SK-N-SH (cell line): Measurements from ENCODE around the gene NCAPH2. TPM values are rescaled to one million over a fixed set of nuclear protein-coding genes. Genes with fewer than 3 reads are reported as not detected.

Source experiments
- CTCF ChIA-PET: fragments of 300-600, 350-600 bp; formaldehyde crosslinking; extraction: SDS; loops from one replicate; lab custom pipeline; 2021; lab: Yijun Ruan, JAX
- POLR2A ChIA-PET: fragments of 350-600 bp; sonication (Branson Sonifier 250); formaldehyde crosslinking; extraction: SDS; loops from one replicate; lab custom pipeline; 2020; ENCODE audit warnings: antibody characterized with exemption, inconsistent platforms; lab: Yijun Ruan, JAX
- DNase-seq: peaks from one replicate; pipeline ENCODE4 v3.0.0; 2012
- H2AFZ ChIP-seq: fragments of 200-600 bp; sonication (generic); 2 replicates; pipeline ENCODE4 v1.8.1; 2016; ENCODE audit warnings: antibody characterized with exemption, mild to moderate bottlenecking, low read depth
- H3F3A ChIP-seq: fragments of 200-600 bp; sonication (generic); replicated peaks from 2 replicates; pipeline ENCODE3; 2016; ENCODE audit warnings: antibody characterized with exemption, mild to moderate bottlenecking; ENCODE audit not compliant: insufficient read depth
- H3K27ac ChIP-seq, 2 experiments: fragments of 200-500 bp in 1 of 2; fragments of 200-600 bp in 1 of 2; sonication (Bioruptor generic) in 1 of 2; sonication (generic), shearing (Covaris generic) in 1 of 2; 2 replicates each; pipeline versions ENCODE4 v1.5.1 to v1.6.1; 2014 to 2016; ENCODE audit warnings: low read depth in 2 of 2, inconsistent platforms in 1 of 2, low read length in 1 of 2, mild to moderate bottlenecking in 1 of 2, mixed read lengths in 1 of 2
- H3K27me3 ChIP-seq: fragments of 200-600 bp; sonication (generic), shearing (Covaris generic); 2 replicates; pipeline ENCODE4 v1.6.1; 2016; ENCODE audit warnings: mixed run types; ENCODE audit not compliant: insufficient read depth
- H3K36me3 ChIP-seq, 2 experiments: fragments of 200-500 bp in 1 of 2; fragments of 200-600 bp in 1 of 2; sonication (Bioruptor generic) in 1 of 2; sonication (generic) in 1 of 2; replicated peaks in 1 of 2; 2 replicates each; pipeline versions ENCODE3 to v1.5.1; 2014 to 2016; ENCODE audit warnings: low read length in 1 of 2, mild to moderate bottlenecking in 1 of 2; ENCODE audit not compliant: insufficient read depth in 2 of 2, control insufficient read depth in 1 of 2
- H3K4me1 ChIP-seq, 2 experiments: fragments of 200-500 bp in 1 of 2; fragments of 200-600 bp in 1 of 2; sonication (Bioruptor generic) in 1 of 2; sonication (generic), shearing (Covaris generic) in 1 of 2; 2 replicates each; pipeline versions ENCODE4 v1.5.1 to v1.6.1; 2014 to 2016; ENCODE audit warnings: low read depth in 1 of 2, low read length in 1 of 2, mixed run types in 1 of 2; ENCODE audit not compliant: insufficient read depth in 2 of 2, control insufficient read depth in 1 of 2
- H3K4me2 ChIP-seq: fragments of 200-600 bp; sonication (generic), shearing (Covaris generic); 2 replicates; pipeline ENCODE4 v1.6.1; 2017; ENCODE audit warnings: mixed run types
- H3K4me3 ChIP-seq, 2 experiments: fragments of 200-500 bp in 1 of 2; fragments of 200-600 bp in 1 of 2; sonication (Bioruptor generic) in 1 of 2; sonication (generic), shearing (Covaris generic) in 1 of 2; 2 replicates each; pipeline versions ENCODE4 v1.5.1 to v1.8.1; 2014 to 2016; ENCODE audit warnings: low read depth in 2 of 2, inconsistent platforms in 1 of 2, low read length in 1 of 2, mild to moderate bottlenecking in 1 of 2, mixed read lengths in 1 of 2, moderate library complexity in 1 of 2
- H3K79me2 ChIP-seq: fragments of 200-600 bp; sonication (generic); 2 replicates; pipeline ENCODE4 v1.8.1; 2017; ENCODE audit warnings: mild to moderate bottlenecking; ENCODE audit not compliant: insufficient read depth
- H3K9ac ChIP-seq: fragments of 200-600 bp; sonication (generic); 2 replicates; pipeline ENCODE4 v1.6.1; 2017; ENCODE audit warnings: mixed run types
- H3K9me2 ChIP-seq: fragments of 200-600 bp; sonication (generic); 2 replicates; pipeline ENCODE4 v1.6.1; 2017; ENCODE audit warnings: mixed run types
- H3K9me3 ChIP-seq: fragments of 200-600 bp; sonication (generic); 2 replicates; pipeline ENCODE4 v1.6.1; 2017; ENCODE audit warnings: mixed run types, mild to moderate bottlenecking, moderate library complexity
- H4K20me1 ChIP-seq: fragments of 200-600 bp; sonication (generic); 2 replicates; pipeline ENCODE4 v1.6.1; 2017; ENCODE audit warnings: mild to moderate bottlenecking, mixed run types; ENCODE audit not compliant: insufficient read depth
- CTCF ChIP-seq: fragments of 200-600 bp; sonication (generic); IDR thresholded peaks from 2 replicates; pipeline ENCODE4 v1.6.1; 2017; ENCODE audit warnings: antibody characterized with exemption, mild to moderate bottlenecking, moderate library complexity
- GABPA ChIP-seq: IDR thresholded peaks from 2 replicates; pipeline ENCODE4 v1.4.0; 2012; ENCODE audit warnings: low read depth, mild to moderate bottlenecking
- MEF2A ChIP-seq: IDR thresholded peaks from 2 replicates; pipeline ENCODE4 v1.4.0; 2012; ENCODE audit warnings: low read depth, borderline replicate concordance
- POLR2AphosphoS5 ChIP-seq: IDR thresholded peaks from 2 replicates; pipeline ENCODE4 v1.6.1; 2012; ENCODE audit warnings: low read depth, low read length
- RAD21 ChIP-seq: IDR thresholded peaks from 2 replicates; pipeline ENCODE4 v1.6.1; 2012; ENCODE audit warnings: mild to moderate bottlenecking, low read length
- REST ChIP-seq: IDR thresholded peaks from 2 replicates; pipeline ENCODE4 v1.6.1; 2012; ENCODE audit warnings: mild to moderate bottlenecking, low read depth, low read length, moderate library complexity
- TAF1 ChIP-seq: IDR thresholded peaks from 2 replicates; pipeline ENCODE4 v1.6.1; 2012; ENCODE audit warnings: low read depth, mild to moderate bottlenecking, low read length, moderate library complexity, borderline replicate concordance
- TEAD4 ChIP-seq: IDR thresholded peaks from 2 replicates; pipeline ENCODE4 v1.4.0; 2012; ENCODE audit warnings: mild to moderate bottlenecking, borderline replicate concordance; ENCODE audit not compliant: insufficient read depth
- USF1 ChIP-seq: IDR thresholded peaks from 2 replicates; pipeline ENCODE4 v1.4.0; 2012; ENCODE audit warnings: low read depth, borderline replicate concordance
- YY1 ChIP-seq: IDR thresholded peaks from 2 replicates; pipeline ENCODE4 v1.4.0; 2012; ENCODE audit warnings: low read depth, mild to moderate bottlenecking
- WGBS: methylation state at CpG from one replicate; pipeline ENCODE4 v1.1.6; 2017; ENCODE audit warnings: low lambda C conversion rate; 5-methylcytosine and 5-hydroxymethylcytosine counted together
- polyA plus RNA-seq, 3 experiments: library from polyadenylated mRNA; depleted of rRNA; stranded (reverse); fragments of >200 nt; gene quantifications; 2 replicates each; pipeline ENCODE4 v1.2.3, GENCODE V29; 2012
- TF ChIP-seq, protein P1 (sequence below): fragments of 150-350 bp; IDR thresholded peaks from 2 replicates; pipeline ENCODE4 v1.6.1; 2016; ENCODE audit warnings: mild to moderate bottlenecking, low read depth, low read length
- TF ChIP-seq, protein P2 (sequence below): IDR thresholded peaks from 2 replicates; pipeline ENCODE4 v1.4.0; 2012; ENCODE audit warnings: low read depth, borderline replicate concordance

The NCAPH2 gene
- polyA plus RNA-seq, 1 of the 3 experiments (the other 2 are of a cell fraction), result 22.4 TPM

DNA sequence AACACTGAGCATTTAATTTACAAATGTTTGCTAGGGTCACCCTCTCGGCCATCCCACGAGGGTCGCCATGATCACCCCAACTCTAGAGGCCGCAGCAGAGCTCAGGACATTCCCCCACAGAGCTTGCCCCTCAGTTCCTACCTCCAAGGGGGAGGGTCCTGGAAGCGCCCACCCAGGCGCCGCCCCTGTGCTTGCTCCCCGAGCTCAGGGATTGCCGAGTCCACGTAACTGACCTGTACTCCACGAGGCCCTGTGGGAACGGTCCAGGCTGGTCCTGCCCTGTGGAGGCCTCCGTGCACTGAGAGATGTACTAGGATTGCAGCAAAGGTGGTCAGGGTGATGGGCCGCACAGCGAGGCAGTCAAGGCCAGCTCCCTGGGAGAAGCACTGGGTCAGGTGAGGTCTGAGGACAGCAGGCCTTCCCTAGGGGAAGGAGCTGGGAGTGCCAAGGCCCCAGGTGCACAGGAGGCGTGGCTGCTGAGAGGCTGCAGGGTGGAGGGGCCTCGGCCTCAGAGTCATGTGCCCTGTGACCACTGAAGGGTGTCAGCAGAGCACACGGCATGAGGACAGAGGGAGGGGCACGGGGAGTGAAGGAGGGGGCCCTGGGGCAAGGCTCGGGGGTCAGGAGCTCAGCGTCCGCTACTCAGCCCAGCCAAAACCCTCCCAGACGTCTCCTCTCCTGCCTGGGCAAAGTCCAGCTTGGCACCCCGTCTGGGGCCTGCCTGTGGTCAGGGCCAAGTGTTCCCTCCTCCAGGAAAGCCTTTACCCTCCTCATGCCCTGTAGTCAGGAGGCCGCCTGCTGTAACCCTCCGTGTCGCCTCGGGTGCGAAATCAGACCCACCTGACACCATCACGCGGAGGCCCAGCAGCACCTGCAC lies 23.8 kb upstream of the NCAPH2 start:
- no peaks in the 10 kb centered on the region for H4K20me1 ChIP-seq
- no peaks in the 10 kb centered on the region for H3F3A ChIP-seq
- H3K36me3 ChIP-seq, result no peaks in the 10 kb centered on the region
- H3K4me2 ChIP-seq, result no peak overlapping the region
- no peak for DNase-seq
- ChIA-PET POLR2A (no interaction called here), CTCF (interaction anchor here (3.2 kb wide), 1 partner anchor 14 kb away, joined by 12 read pairs; no protein-coding TSS in a partner anchor)
- H3K9me3 ChIP-seq, result no peaks in the 10 kb centered on the region
- H2AFZ ChIP-seq, result no peak overlapping the region
- peaks cover 0 to 2% of the 10 kb centered on the region in 2 experiments; a peak in 1 of 4 replicates for H3K4me1 ChIP-seq
- H3K27ac ChIP-seq, result no peak overlapping the region
- WGBS, result 87% methylated on average over 18 of the region's 31 CpGs
- no peak for TF ChIP-seq USF1
- TF ChIP-seq RAD21, result no peak
- TF ChIP-seq, protein P1, sequence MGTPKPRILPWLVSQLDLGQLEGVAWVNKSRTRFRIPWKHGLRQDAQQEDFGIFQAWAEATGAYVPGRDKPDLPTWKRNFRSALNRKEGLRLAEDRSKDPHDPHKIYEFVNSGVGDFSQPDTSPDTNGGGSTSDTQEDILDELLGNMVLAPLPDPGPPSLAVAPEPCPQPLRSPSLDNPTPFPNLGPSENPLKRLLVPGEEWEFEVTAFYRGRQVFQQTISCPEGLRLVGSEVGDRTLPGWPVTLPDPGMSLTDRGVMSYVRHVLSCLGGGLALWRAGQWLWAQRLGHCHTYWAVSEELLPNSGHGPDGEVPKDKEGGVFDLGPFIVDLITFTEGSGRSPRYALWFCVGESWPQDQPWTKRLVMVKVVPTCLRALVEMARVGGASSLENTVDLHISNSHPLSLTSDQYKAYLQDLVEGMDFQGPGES, result no peak
- TF ChIP-seq MEF2A, result no peak
- no peak for TF ChIP-seq YY1
- no peak for TF ChIP-seq REST
- no peak for TF ChIP-seq TEAD4
- no peak for TF ChIP-seq POLR2AphosphoS5
- no peak for TF ChIP-seq GABPA
- no peak for TF ChIP-seq TAF1
- TF ChIP-seq, protein P2, sequence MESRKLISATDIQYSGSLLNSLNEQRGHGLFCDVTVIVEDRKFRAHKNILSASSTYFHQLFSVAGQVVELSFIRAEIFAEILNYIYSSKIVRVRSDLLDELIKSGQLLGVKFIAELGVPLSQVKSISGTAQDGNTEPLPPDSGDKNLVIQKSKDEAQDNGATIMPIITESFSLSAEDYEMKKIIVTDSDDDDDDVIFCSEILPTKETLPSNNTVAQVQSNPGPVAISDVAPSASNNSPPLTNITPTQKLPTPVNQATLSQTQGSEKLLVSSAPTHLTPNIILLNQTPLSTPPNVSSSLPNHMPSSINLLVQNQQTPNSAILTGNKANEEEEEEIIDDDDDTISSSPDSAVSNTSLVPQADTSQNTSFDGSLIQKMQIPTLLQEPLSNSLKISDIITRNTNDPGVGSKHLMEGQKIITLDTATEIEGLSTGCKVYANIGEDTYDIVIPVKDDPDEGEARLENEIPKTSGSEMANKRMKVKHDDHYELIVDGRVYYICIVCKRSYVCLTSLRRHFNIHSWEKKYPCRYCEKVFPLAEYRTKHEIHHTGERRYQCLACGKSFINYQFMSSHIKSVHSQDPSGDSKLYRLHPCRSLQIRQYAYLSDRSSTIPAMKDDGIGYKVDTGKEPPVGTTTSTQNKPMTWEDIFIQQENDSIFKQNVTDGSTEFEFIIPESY, result no peak
- no peak for TF ChIP-seq CTCF
- TF ChIP-seq, all 33 proteins: peak for 0
- peaks cover 10% of the 10 kb centered on the region; the same call in 1 of the 2 replicates for H3K27me3 ChIP-seq
- no peak overlapping the region for H3K9ac ChIP-seq
- no peaks in the 10 kb centered on the region for H3K9me2 ChIP-seq
- H3K4me3 ChIP-seq, result no peak overlapping the region
- no peaks in the 10 kb centered on the region for H3K79me2 ChIP-seq
